ENCODE results near the gene TLX3.
"Not testable (repeated sequence)": the region's sequence is repeated elsewhere in the genome, so short reads cannot be mapped to it uniquely, and the experiment has no call there.

The TLX3 gene

DNA sequence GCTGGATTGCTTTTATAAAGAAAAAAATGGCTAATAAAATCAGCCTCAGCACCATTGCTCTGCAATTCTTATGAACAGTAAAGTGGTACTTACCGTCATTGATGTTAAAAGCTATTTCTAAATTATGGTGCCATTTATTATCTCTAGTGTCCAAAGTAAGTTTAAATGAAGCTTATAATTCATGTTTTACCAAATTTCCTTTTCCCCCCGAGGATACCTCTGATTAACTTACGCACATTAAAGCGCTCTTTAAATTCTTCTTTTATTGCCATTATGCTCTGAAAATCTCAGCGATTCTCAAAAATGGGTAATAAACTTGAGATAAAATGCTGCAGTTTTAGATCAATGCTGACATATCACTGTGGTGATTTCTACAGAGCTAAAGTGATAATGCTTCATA is 13.5 kb downstream of the TLX3 start:
- DNase-seq (ENCODE audit: low read depth in 1 of 2, low spot score in 1 of 2) = no peak

DNA sequence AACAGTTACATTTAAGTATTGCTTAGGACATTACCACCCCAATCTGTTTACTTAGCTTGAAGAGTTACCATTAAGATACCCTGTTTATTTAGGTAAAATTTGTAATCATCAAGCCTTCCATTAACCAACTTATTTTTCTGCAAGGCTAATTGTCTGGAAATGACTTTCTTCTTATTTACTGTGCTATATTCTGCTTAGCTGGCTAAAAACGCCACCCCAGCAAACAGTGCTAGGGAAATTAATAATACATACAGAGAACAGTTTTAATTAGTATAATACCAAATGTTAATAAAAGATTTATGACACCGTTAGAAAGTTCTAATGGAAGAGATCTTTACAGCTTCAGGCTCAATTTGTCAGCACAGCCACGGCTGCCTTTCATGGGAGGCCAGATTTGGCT is 14.0 kb downstream of the TLX3 start:
- DNase-seq (ENCODE audit: low read depth in 1 of 2, low spot score in 1 of 2) = no peak

DNA sequence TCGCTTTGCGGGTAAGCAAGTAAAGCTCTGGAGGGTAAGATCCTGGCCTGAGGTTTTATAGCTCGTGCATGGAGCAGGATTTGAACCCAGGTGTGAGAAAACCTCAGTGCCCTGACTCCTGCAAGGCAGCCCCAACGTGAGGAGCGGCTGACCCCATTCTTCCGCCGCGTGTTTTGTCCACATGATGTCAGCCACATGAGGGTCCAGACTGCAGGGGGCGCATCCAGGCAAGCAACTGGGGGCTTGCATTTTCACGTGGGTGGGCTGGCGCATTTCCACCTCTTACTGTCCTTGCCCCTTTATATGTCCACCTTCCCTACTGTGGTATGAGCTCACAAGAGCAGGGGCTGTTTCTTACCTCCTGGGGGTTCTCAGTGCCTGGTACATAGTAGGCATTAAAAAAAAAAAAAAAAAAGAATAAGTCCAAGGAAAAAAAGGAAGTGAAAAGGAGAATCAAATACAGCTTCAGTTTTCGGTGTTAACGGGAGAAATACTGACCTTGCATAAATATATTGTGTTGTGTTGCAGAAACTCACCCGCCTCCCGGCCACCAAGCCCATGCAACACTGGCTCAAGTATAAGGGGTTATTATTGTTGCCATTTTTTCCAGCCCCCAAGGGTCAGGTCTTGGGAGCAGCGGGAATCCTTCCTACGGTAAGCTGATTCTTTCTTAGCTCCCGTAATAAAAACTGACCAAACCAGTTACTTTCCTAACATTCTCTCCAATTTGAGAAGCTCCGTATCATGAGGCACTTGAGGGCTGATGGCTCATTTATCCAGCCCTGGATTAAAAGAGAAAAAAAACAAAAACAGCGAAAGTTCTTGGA is 15.0 kb downstream of the TLX3 start:
- DNase-seq (ENCODE audit: low read depth in 1 of 2, low spot score in 1 of 2) = no peak

DNA sequence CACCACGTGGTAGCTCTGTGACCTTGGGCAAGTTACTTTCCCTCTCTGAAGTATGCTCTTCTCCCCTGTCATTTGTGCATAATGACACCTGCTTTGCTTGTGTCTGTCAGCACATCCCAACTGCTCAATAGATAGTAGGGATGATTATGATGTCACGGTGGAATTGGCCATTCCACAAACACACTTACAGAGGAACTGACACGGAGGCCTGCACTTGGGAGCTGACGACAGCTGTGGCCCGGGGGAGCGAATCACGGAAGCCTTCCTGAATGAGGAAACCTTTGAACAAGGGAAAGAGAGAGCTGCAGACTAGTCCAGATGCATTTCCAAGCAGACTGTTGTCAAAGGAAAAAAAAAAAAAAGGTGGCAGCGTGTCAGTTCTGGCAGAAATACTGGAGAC is 21.0 kb downstream of the TLX3 start:
- no peak for DNase-seq (ENCODE audit: low read depth in 1 of 2, low spot score in 1 of 2)

DNA sequence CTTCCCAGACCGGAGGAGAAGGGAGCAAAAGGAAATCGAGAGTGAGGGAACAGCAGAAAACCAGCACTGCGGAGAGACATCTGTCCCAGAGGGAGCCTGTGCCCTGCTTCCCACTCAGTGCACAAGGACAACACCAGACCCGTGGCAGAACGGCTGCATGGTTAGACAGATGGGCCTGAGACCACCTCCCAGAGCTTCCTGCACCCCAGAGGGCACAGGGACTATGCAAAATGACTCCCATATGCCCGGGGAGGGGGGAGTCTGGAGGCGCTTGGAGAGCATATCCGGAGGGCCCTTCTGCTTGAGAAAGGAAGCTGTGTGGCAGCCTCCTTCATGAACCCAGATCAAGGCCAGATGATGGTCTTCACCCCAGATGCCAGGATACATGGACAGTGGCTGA is 26.6 kb downstream of the TLX3 start:
- DNase-seq (ENCODE audit: low read depth in 1 of 2, low spot score in 1 of 2) = no peak

DNA sequence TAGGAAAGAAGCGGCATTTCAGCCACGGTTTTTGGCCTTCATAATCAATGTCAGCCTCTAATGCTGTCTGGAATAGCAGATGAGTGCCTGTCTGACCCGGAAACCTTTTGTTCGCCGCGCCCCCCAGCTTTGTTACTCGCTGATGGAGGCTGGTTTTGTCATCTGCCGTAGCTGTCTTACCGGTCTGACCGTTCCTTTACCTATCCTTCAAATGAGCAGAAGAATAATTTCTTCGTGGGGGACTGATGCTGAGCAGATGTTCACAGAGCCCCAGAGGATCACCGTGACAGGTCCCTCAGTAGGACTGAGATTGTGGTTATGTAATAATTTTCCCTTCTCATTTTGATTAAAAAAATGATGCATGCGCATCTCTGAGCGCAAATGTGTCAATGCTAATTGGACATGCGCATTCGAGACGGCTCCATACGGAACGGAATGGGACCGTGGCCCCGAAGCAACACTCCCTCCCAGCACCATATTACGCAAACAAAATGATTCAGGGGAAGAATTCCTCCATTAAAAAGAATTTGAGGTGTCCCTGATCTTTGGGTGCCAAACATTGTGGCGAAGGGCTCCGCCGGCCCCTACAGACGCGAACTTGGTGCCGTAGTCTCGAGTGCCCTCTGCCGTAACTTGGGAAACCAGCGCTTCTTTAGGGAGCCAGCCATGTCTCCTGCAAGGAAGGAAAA is 27.6 kb downstream of the TLX3 start:
- DNase-seq (ENCODE audit: low read depth in 1 of 2, low spot score in 1 of 2) = no peak

DNA sequence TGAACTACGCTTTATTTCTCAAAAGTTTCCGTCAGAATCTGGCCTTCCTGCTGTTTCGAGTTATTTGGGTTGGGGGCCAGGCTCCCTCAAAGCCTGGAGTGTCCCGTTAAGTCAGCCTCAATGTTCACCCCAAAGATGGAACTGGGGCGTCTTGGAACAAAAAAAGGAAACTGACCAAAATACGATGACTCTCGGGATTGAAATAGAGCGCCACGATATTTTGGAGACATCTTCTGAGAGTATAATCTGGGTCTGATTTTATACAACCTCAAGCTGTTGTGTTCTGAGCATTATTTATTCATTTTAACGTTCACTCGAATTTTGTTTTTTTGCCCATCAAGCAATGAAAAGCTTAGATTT is 28.1 kb downstream of the TLX3 start:
- no peak for DNase-seq (ENCODE audit: low read depth in 1 of 2, low spot score in 1 of 2)

DNA sequence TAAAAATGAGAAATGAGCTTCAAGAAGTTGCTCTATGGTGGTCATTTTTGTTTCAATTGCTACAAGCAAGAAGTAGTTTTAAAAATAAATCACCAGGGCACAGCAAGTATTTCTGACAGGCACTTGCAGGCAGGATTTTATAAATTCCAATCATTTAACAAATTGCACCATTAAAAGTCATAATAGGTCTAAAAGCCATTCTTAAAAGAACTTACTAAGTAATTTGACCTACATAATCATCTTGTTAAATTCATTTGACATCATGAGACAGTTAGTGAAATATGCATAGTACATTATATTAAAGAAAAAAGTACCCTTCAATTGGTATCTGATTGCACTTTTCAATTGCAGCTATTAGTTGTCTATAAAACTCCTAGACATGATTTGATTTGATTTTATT is 31.0 kb downstream of the TLX3 start:
- no peak for DNase-seq (ENCODE audit: low read depth in 1 of 2, low spot score in 1 of 2)

DNA sequence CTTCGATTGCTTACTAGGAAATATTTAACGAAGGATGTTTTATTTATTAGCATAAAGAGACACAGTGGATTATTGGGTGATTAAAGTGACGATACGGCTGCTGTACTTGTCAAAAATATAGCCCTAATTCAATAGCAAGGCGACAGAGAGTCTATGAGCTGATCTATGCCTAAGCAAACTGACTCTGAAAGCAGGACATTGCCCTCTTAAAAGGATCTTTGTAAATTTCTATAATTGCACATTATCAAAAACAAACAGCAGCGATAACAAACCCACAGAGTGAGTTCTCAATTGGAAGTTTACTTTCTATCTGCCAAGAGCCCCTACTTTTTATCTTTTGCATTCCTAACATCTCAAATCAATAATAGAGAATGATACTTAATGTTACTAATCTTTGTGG is 31.4 kb downstream of the TLX3 start:
- no peak for DNase-seq (ENCODE audit: low read depth in 1 of 2, low spot score in 1 of 2)

DNA sequence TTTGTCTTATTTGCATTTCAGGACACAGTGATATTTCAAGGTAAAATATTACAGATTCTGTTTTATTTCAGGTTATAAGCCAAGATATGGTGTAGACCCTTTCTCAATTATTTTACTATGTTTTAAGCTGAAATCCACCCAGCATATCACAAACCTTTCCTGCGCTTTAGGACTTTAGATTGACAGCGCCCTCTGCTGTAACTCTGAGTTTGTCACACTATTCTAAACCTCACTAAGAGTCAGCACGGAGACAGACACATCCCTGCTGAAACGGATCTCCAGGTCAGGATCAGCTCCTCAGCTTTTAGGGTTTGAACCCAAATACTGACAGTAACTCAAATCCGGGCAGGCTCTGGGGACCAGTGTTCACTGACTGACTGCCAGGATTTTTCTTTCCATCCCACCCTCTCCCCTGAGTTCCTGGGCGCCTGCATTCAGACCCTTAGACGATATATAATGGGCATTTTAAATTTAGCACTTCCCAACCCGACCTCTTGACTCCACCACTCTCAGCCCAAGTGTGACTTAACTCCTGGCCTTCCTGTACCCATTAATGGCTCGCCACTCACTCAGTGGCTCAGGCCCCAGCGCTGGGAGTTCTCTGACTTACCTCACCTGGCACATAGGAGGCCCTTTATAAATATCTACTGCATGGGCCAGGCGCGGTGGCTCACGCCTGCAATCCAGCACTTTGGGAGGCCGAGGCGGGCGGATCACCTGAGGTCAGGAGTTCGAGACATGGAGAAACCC is 33.5 kb downstream of the TLX3 start:
- DNase-seq (ENCODE audit: low read depth in 1 of 2, low spot score in 1 of 2) = no peak

DNA sequence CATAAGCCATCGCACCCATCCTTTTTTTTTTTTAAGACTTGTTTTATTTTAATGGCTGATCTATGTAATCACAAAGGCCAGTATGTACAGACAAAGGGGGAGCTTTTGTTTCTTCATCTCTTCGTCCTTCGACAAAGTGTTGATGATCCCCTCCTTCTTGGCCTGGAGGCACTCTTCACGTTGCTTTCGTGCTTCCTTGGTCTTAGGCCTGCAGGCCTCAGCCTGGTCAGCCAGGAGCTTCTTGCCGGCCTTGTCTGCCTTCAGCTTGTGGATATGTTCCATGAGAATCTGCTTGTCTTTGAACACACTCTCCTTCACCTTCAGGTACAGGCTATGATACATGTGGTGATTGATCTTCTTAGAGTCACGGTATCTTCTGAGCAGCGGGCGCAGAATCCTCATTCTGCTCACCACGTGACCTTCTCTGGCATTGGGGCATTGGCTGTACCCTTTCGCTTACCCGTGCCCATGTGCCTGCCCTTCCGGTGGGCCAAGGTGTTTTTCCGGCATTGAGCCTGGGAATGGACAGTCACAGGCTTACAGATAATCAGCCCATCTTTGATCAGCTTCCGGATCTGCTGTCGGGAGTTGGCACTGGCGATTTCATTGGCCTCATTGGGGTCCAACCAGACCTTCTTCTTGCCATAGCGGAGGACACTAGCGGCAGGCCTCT is 36.0 kb downstream of the TLX3 start:
- no peak for DNase-seq (ENCODE audit: low read depth in 1 of 2, low spot score in 1 of 2)

DNA sequence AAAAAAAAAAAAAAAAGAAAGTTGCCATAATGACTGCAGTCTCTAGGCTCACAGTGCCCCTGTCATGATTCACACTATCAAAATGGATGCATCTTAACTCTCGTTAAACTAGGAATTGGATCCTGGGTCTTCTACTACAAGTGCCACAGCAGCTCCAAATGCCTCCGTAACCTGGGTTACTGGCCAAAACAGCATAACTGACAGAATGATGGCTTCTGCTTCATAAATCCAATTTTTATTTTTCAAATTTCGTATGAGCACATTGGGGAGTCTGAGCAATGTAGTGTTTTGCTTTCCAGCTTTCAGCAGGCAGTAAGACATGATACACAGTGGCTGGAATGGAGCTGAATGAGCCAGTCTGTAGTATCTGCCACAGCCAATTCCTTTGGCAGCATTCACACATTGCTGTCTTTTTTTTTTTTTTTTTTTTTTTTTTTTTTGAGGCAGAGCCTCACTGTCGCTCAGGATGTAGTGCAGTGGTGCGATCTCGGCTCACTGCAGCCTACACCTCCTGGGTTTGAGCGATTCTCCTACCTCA is 42.6 kb downstream of the TLX3 start:
- no peak for DNase-seq (ENCODE audit: low read depth in 1 of 2, low spot score in 1 of 2)

DNA sequence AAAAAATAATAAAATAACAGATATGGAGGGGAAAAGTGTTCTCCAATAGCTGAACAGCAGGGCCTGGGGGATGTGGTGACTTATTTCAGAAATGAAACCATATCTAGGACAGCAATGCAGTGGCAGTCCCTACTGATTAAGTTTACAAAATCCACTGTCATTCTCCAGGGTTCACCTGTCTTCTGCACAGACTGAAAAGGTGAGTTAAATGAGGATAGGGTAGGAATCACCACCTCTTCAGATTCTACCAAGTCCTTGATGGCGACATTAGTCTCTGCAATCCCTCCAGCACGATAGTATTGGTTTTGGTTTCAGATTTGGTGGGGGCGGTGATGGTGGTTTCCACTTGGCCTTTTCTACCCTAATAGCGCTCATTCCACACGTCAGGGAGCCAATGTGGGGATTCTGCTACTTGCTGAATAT is 46.3 kb downstream of the TLX3 start:
- DNase-seq (ENCODE audit: low read depth in 1 of 2, low spot score in 1 of 2) = peak in 1 of 2 donors; percentile 1

DNA sequence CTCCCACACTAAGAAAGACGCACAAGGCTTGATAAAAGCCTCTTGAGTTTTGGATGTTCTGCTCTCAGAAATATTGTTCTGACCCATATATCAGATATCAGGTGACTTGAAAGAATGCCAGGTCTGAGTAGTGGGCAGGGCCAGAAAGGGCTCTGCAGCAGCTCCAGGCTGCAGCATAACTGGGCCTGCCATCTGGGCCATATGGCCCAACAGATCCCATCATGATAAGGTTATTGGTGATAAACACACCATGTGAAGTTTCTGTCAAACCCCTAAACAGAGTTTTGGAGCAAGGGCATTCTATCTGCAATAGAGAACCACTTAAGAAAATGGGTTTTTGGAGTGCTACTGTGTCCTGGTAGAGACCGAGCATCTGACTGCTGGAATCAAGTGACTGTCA is 48.8 kb downstream of the TLX3 start:
- DNase-seq (ENCODE audit: low read depth in 1 of 2, low spot score in 1 of 2) = no peak

DNA sequence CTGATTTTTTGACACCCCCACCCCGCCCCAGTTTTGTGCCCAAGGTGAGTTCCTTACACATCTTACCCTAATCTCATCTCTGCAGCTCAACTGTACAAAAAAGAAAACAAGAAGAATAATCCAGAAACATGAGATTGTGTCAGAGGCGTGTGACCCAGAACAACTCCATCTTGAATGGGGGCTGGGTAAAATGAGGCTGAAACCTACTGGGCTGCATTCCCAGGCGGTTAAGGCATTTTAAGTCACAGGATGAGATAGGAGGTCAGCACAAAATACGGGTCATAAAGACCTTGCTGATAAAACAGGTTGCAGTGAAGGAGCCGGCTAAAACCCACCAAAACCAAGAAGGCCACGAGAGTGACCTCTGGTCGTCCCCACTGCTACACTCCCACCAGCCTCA is 52.1 kb downstream of the TLX3 start:
- not testable (repeated sequence) for DNase-seq (ENCODE audit: low read depth in 1 of 2, low spot score in 1 of 2)

All from activated T-helper 1 cell treated with anti-CD3 and anti-CD28 coated beads, Interleukin-2, amount 50 U/mL, for 16 hours (primary cell).